Glomerular visceral epithelial cell (primary cell): ENCODE measurements around the gene DESI2.
A peak's percentile ranks its signal among the peaks of the same experiment; 100 is the strongest.

ENCODE experiments used
- DNase-seq: peaks from one replicate; pipeline ENCODE4 v3.0.0-alpha.2; 2016; ENCODE audit errors: extremely low spot score

DESI2 gene

GRCh38 chr1:244652623-244653438 lies at the start of gene DESI2:
TSS of gene DESI2 (plus strand) at chr1:244653126. CDS start at chr1:244653314, 188 bp downstream.
- peak; percentile 100 for DNase-seq

GRCh38 chr1:244603498-244603897 lies 49.4 kb upstream of the DESI2 start:
- DNase-seq: peak; percentile 22

GRCh38 chr1:244605835-244606370 lies 47.0 kb upstream of the DESI2 start:
- no peak for DNase-seq

GRCh38 chr1:244614113-244614836 lies 38.7 kb upstream of the DESI2 start:
- DNase-seq: no peak

GRCh38 chr1:244614879-244615278 lies 38.0 kb upstream of the DESI2 start:
- DNase-seq: no peak

GRCh38 chr1:244615301-244615700 lies 37.6 kb upstream of the DESI2 start:
- DNase-seq: no peak

GRCh38 chr1:244626709-244627108 lies 26.2 kb upstream of the DESI2 start:
- no peak for DNase-seq

GRCh38 chr1:244628789-244629188 lies 24.1 kb upstream of the DESI2 start:
- no peak for DNase-seq

- no peak for DNase-seq
Measured at GRCh38 chr1:244633140-244633539, 19.8 kb upstream of the DESI2 start.

GRCh38 chr1:244634546-244634945 lies 18.4 kb upstream of the DESI2 start:
- DNase-seq: no peak

- no peak for DNase-seq
Measured at GRCh38 chr1:244636488-244637259, 16.3 kb upstream of the DESI2 start.

- no peak for DNase-seq
Measured at GRCh38 chr1:244639561-244639960, 13.4 kb upstream of the DESI2 start.

- DNase-seq: no peak
Measured at GRCh38 chr1:244640917-244641316, 12.0 kb upstream of the DESI2 start.

- DNase-seq: no peak
Measured at GRCh38 chr1:244642526-244642925, 10.4 kb upstream of the DESI2 start.

GRCh38 chr1:244642988-244643387 lies 9.9 kb upstream of the DESI2 start:
- no peak for DNase-seq

GRCh38 chr1:244645414-244645813 lies 7.5 kb upstream of the DESI2 start:
- no peak for DNase-seq

GRCh38 chr1:244645890-244646289 lies 7.0 kb upstream of the DESI2 start:
- no peak for DNase-seq

GRCh38 chr1:244647819-244648218 lies 5.1 kb upstream of the DESI2 start:
- no peak for DNase-seq

- DNase-seq: peak; percentile 11
Measured at GRCh38 chr1:244651956-244652622, 837 bp upstream of the DESI2 start.

- peak; percentile 16 for DNase-seq
Measured at GRCh38 chr1:244653439-244654107, 647 bp downstream of the DESI2 start.
